ENCODE measurements around the gene TMEM259. TPM values are rescaled to one million over a fixed set of nuclear protein-coding genes. Genes with fewer than 3 reads are reported as not detected.

The TMEM259 gene
- total RNA-seq, 2 experiments from 2014 or later, result 231 to 235 TPM

- H3K4me3 Mint-ChIP-seq, result peak overlapping the region; percentile 99
- POLR2A ChIA-PET, result interaction anchor here (0.9 to 7.7 kb wide), 14 partner anchors 8 to 229 kb away, joined by 3 to 82 read pairs (median 10); partner anchors contain the start of genes ARHGAP45, CIRBP, CNN2 and RNU6-2
- peaks cover 33% of the 10 kb centered on the region for H3K4me1 Mint-ChIP-seq
Observed at GRCh38 chr19:1040476-1041271, 19.8 kb upstream of the TMEM259 start.

GRCh38 chr19:1039646-1040475, 18.9 kb upstream of the TMEM259 start, which contains the start of gene ABCA7:
ABCA7 (plus strand) TSS chr19:1040107; CDS start chr19:1041362, 1,255 bp downstream.
- Mint-ChIP-seq H3K27ac (peak within 1 kb of the TSS; percentile 92), H3K4me3 (peak within 1 kb of the TSS; percentile 99), H3K36me3 (peaks cover 25% of the 10 kb centered on the region), H3K9me3 (no peaks in the 10 kb centered on the region), H3K27me3 (no peaks in the 10 kb centered on the region), H3K4me1 (peaks cover 37% of the 10 kb centered on the region)
- POLR2A ChIA-PET, result interaction anchor here (0.6 to 7.7 kb wide), 15 partner anchors 8 to 230 kb away, joined by 3 to 82 read pairs (median 7); partner anchors contain the start of genes ARHGAP45, CIRBP, CNN2 and GPX4
- peak; percentile 100 for DNase-seq
- ATAC-seq (ENCODE audit: low read depth), result peak; percentile 88

More at GRCh38 chr19:1040476-1041271, 19.8 kb upstream of the TMEM259 start:
- peak; percentile 62 for ATAC-seq (ENCODE audit: low read depth)
- H3K9me3 Mint-ChIP-seq, result peaks cover 1% of the 10 kb centered on the region
- DNase-seq, result peak; percentile 87
- peak overlapping the region; percentile 92 for H3K27ac Mint-ChIP-seq
- peaks cover 27% of the 10 kb centered on the region for H3K36me3 Mint-ChIP-seq
- no peaks in the 10 kb centered on the region for H3K27me3 Mint-ChIP-seq

DNA sequence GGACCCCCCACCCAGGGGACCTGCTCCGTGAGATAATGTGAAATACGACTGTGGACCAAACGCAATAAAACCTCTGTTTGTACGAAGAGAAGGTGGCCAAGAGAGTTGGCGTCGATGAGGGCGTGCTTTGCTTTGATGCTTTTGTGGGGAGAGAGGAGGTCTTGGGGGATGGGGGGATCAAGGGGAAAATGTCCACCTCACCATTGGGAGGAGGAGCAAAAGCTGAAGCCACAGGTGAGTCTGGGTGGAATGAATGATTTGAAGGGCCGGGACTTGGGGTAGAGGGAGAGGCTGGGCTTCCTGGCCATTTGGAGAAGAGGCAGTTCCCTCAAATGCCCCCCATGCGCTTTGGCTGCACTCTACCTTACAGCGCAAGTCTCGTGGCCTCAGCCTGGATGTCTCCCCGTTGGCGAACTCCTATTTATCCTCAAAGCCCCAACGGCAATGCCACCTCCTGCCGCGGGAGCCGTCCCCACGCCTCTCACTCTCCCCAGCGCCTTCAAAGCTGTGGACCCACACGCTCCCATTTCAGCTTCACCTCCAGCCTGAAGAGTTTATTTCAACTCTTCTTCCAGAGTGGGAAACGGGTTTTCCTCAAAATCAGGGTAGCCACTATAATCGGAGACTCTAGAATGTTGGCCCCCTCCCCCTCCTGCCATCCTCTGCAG, 18.2 kb upstream of the TMEM259 start:
- DNase-seq (no peak), ATAC-seq (ENCODE audit: low read depth) (no peak)
- H3K4me1 Mint-ChIP-seq, result peaks cover 37% of the 10 kb centered on the region
- H3K27ac Mint-ChIP-seq, result peak overlapping the region; percentile 88
- peak overlapping the region; percentile 99 for H3K4me3 Mint-ChIP-seq
- POLR2A ChIA-PET, result interaction anchor here (0.6 to 7.7 kb wide), 18 partner anchors 9 to 230 kb away, joined by 3 to 82 read pairs (median 6); partner anchors contain the start of genes ARHGAP45, CIRBP, CNN2 and GPX4
- H3K36me3 Mint-ChIP-seq, result peaks cover 21% of the 10 kb centered on the region
- no peaks in the 10 kb centered on the region for H3K27me3 Mint-ChIP-seq
- no peaks in the 10 kb centered on the region for H3K9me3 Mint-ChIP-seq

GRCh38 chr19:1037621-1038064, 16.7 kb upstream of the TMEM259 start:
- Mint-ChIP-seq H3K27me3 (no peaks in the 10 kb centered on the region), H3K4me1 (peaks cover 43% of the 10 kb centered on the region), H3K36me3 (peaks cover 28% of the 10 kb centered on the region), H3K27ac (peak overlapping the region; percentile 88), H3K9me3 (no peaks in the 10 kb centered on the region), H3K4me3 (peak overlapping the region; percentile 99)
- DNase-seq (peak; percentile 61), ATAC-seq (ENCODE audit: low read depth) (no peak)
- POLR2A ChIA-PET, result interaction anchor here (0.6 to 7.7 kb wide), 8 partner anchors 10 to 166 kb away, joined by 3 to 82 read pairs (median 10); partner anchors contain the start of genes ARHGAP45, CNN2 and RNU6-2

DNA sequence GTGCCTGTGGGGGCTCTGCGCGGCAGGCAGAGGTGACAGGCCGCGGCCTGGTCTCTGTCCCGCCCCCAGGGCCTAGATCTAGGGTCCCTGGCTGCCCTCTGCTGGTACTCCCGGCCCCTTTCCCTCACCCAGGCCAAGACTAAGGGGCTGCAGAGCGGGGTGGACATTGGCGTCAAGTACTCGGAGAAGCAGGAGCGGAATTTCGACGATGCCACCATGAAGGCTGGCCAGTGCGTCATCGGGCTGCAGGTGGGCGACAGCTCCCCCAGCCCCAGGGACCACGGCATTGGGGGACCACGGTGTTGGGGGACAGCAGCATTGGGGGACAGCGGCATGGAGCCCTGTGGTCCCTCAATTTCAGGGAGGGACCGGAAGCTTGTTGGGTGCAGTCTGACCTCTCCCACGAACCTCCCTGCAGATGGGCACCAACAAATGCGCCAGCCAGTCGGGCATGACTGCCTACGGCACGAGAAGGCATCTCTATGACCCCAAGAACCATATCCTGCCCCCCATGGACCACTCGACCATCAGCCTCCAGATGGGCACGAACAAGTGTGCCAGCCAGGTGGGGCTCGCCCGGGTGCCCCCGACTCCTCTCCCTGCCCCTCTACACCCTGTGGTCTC, 15.2 kb upstream of the TMEM259 start:
- Mint-ChIP-seq H3K36me3 (peaks cover 33% of the 10 kb centered on the region), H3K9me3 (no peaks in the 10 kb centered on the region), H3K4me3 (no peak overlapping the region), H3K4me1 (peaks cover 43% of the 10 kb centered on the region), H3K27ac (peak overlapping the region; percentile 54), H3K27me3 (no peaks in the 10 kb centered on the region)
- POLR2A ChIA-PET, result interaction anchor here (0.9 to 7.7 kb wide), 6 partner anchors 8 to 50 kb away, joined by 3 to 82 read pairs (median 8); partner anchors contain the start of genes ARHGAP45, CNN2 and RNU6-2
- ATAC-seq (ENCODE audit: low read depth) (no peak), DNase-seq (no peak)

GRCh38 chr19:1032264-1032867, 11.4 kb upstream of the TMEM259 start:
- ATAC-seq (ENCODE audit: low read depth) (no peak), DNase-seq (no peak)
- POLR2A ChIA-PET, result interaction anchor here (0.7 to 7.0 kb wide), 8 partner anchors 11 to 720 kb away, joined by 3 to 84 read pairs (median 4); partner anchors contain the start of genes ARHGAP45 and RNU6-2
- Mint-ChIP-seq H3K27ac (no peak overlapping the region), H3K4me3 (no peak overlapping the region), H3K9me3 (no peaks in the 10 kb centered on the region), H3K36me3 (peaks cover 34% of the 10 kb centered on the region), H3K4me1 (peaks cover 26% of the 10 kb centered on the region), H3K27me3 (no peaks in the 10 kb centered on the region)

- Mint-ChIP-seq H3K4me1 (peaks cover 19% of the 10 kb centered on the region), H3K36me3 (peaks cover 23% of the 10 kb centered on the region), H3K4me3 (peak overlapping the region; percentile 92), H3K27ac (peak overlapping the region; percentile 87), H3K9me3 (no peaks in the 10 kb centered on the region), H3K27me3 (no peaks in the 10 kb centered on the region)
- ATAC-seq (ENCODE audit: low read depth) (peak; percentile 52), DNase-seq (peak; percentile 78)
- POLR2A ChIA-PET, result interaction anchor here (0.5 to 7.0 kb wide), 13 partner anchors 10 to 1596 kb away, joined by 3 to 130 read pairs (median 4); partner anchors contain the start of genes ABCA7, ARHGAP45, CIRBP and FAM174C
Observed at GRCh38 chr19:1028062-1028926, 7.4 kb upstream of the TMEM259 start.

GRCh38 chr19:1027650-1028061, 6.7 kb upstream of the TMEM259 start:
- peaks cover 15% of the 10 kb centered on the region for H3K4me1 Mint-ChIP-seq
- peak overlapping the region; percentile 92 for H3K27ac Mint-ChIP-seq
- peak overlapping the region; percentile 96 for H3K4me3 Mint-ChIP-seq
- no peak for DNase-seq
- no peaks in the 10 kb centered on the region for H3K27me3 Mint-ChIP-seq
- peaks cover 18% of the 10 kb centered on the region for H3K36me3 Mint-ChIP-seq
- no peaks in the 10 kb centered on the region for H3K9me3 Mint-ChIP-seq
- POLR2A ChIA-PET, result interaction anchor here (0.7 to 7.0 kb wide), 11 partner anchors 11 to 248 kb away, joined by 3 to 130 read pairs (median 4); partner anchors contain the start of genes ABCA7, ARHGAP45, CIRBP and FAM174C
- peak; percentile 22 for ATAC-seq (ENCODE audit: low read depth)

- Mint-ChIP-seq H3K27me3 (no peaks in the 10 kb centered on the region), H3K4me1 (peaks cover 15% of the 10 kb centered on the region), H3K27ac (peak overlapping the region; percentile 92), H3K36me3 (peaks cover 13% of the 10 kb centered on the region), H3K9me3 (no peaks in the 10 kb centered on the region), H3K4me3 (peak overlapping the region; percentile 96)
- ATAC-seq (ENCODE audit: low read depth) (peak; percentile 4), DNase-seq (peak; percentile 62)
- POLR2A ChIA-PET, result interaction anchor here (0.7 to 7.0 kb wide), 12 partner anchors 12 to 248 kb away, joined by 3 to 130 read pairs (median 4); partner anchors contain the start of genes ABCA7, ARHGAP45, CIRBP and FAM174C
Observed at GRCh38 chr19:1026783-1027649, 6.1 kb upstream of the TMEM259 start.

Data from activated naive CD8-positive, alpha-beta T cell treated with anti-CD3 and anti-CD28 coated beads, Interleukin-2, amount 10 ng/mL, durations not matched to agents 7 days and 5 days (primary cell).